HUDEP-2 (cell line): Measurements from ENCODE around the gene ERFE.
A peak's percentile ranks its signal among the peaks of the same experiment; 100 is the strongest.

Experiments used
- DNase-seq, 76 experiments: peaks; one replicate each; lab custom pipeline; 2025; ENCODE audit not compliant: unreplicated experiment in 76 of 76; lab: John Stamatoyannopoulos, UW

ERFE gene

GRCh38 chr2:238190445-238190844 lies 31.7 kb downstream of the ERFE start:
- no peak for DNase-seq

GRCh38 chr2:238202326-238203093 lies 43.7 kb downstream of the ERFE start:
- no peak for DNase-seq

- DNase-seq = peak in 74 of 76 experiments; percentile 21 to 91 (median 77)
Observed at GRCh38 chr2:238203094-238203972, 44.6 kb downstream of the ERFE start, which contains the start of gene ILKAP. TSS of gene ILKAP (minus strand) at chr2:238203695. CDS start at chr2:238203553, 142 bp downstream.

DNA sequence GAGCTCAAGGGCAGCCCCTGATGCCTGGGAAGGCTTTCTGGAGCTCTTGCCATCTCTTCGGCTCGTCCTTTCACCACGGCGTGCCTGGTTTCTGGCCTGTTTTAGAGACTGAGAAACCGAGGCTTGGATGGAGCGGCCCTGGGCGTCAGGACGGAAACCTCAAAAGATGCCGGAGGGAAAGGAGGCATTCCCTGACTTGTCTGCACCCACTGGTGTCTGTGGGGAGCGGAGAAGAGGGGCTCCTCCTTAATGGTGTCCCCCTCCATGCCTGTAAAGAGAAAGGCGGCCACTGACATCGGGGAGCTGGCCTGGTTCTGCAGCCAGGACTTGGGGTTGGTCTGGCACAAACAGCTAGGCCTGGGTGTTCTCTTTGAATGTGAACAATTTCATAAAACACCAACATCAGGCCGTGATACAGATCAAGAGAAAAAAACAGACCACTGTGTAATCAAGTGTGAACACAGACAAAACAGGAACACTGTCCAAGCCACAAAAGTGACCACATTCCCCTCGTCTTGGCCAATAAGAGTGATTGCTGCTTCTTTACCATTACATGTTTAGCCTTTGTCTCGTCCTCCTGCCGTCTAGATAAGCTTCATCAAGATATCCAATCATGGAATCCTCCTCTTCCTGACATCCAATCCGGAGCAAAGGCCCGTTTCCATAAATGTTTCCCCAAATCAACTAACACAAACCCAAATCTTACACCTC lies 45.4 kb downstream of the ERFE start:
- peak in 66 of 76 experiments; percentile 7 to 83 (median 54) for DNase-seq

GRCh38 chr2:238207006-238207405 lies 48.2 kb downstream of the ERFE start:
- no peak for DNase-seq

- no peak for DNase-seq
Observed at GRCh38 chr2:238216651-238217184, 57.9 kb downstream of the ERFE start.
